ENCODE results near the gene ANKRD35. TPM values are rescaled to one million over a fixed set of nuclear protein-coding genes. Genes with fewer than 3 reads are reported as not detected.

The ANKRD35 gene
- total RNA-seq, 3 donors from 2014 or later (not counting 1 experiment from before 2014, with no cell fraction given), result 0.14 to 0.23 (median 0.23) TPM

Other genes starting within 250 kb of the ANKRD35 start
- gene PDZK1, start 178.5 kb downstream of the ANKRD35 start, total RNA-seq, result 1 to 10 TPM in 2 of 3 donors, under 1 TPM in 1; 0.96 to 2.9 (median 1.4) TPM
- 100 to 1,000 TPM in 1 of 3 donors, 10 to 100 TPM in 2; 77.7 to 150 (median 83.4) TPM for gene CD160, start 166.4 kb downstream of the ANKRD35 start, total RNA-seq
- gene RNF115, start 61.8 kb downstream of the ANKRD35 start, total RNA-seq, result 10 to 100 TPM; 26.7 to 31.8 (median 30.8) TPM
- 10 to 100 TPM; 26.4 to 37.2 (median 27.5) TPM for gene POLR3C, start 61.7 kb downstream of the ANKRD35 start, total RNA-seq
- 1 to 10 TPM; 3.3 to 4.9 (median 3.4) TPM for gene NUDT17, start 40.2 kb downstream of the ANKRD35 start, total RNA-seq
- 10 to 100 TPM; 40.1 to 53.3 (median 51.0) TPM for gene PIAS3, start 26.8 kb downstream of the ANKRD35 start, total RNA-seq
- gene ITGA10, start 24.2 kb upstream of the ANKRD35 start, total RNA-seq, result 1 to 10 TPM in 2 of 3 donors, under 1 TPM in 1; 0.61 to 1.7 (median 1.1) TPM
- gene PEX11B, start 32.9 kb upstream of the ANKRD35 start, total RNA-seq, result 10 to 100 TPM; 20.6 to 26.0 (median 24.9) TPM
- gene RBM8A, start 41.6 kb upstream of the ANKRD35 start, total RNA-seq, result 100 to 1,000 TPM; 172 to 204 (median 200) TPM
- gene LIX1L, start 72.2 kb upstream of the ANKRD35 start, total RNA-seq, result 10 to 100 TPM; 33.4 to 41.3 (median 38.2) TPM
- 1 to 10 TPM; 1.4 to 1.9 (median 1.4) TPM for gene ANKRD34A, start 78.7 kb upstream of the ANKRD35 start, total RNA-seq
- gene POLR3GL, start 78.8 kb upstream of the ANKRD35 start, total RNA-seq, result 10 to 100 TPM; 34.9 to 37.5 (median 37.4) TPM
- gene TXNIP, start 110.7 kb upstream of the ANKRD35 start, total RNA-seq, result 1,000 to 10,000 TPM in 2 of 3 donors, 100 to 1,000 TPM in 1; 984 to 1,724 (median 1,422) TPM
- gene HJV, start 135.9 kb upstream of the ANKRD35 start, total RNA-seq, result not detected

Data from natural killer cell (primary cell).